ENCODE results near the gene FIGNL2. TPM values are rescaled to one million over a fixed set of nuclear protein-coding genes. Genes with fewer than 3 reads are reported as not detected.

The FIGNL2 gene
- polyA plus RNA-seq, 1 donor (not counting 4 experiments of a cell fraction or from before 2014, with no cell fraction given), result not detected

DNA sequence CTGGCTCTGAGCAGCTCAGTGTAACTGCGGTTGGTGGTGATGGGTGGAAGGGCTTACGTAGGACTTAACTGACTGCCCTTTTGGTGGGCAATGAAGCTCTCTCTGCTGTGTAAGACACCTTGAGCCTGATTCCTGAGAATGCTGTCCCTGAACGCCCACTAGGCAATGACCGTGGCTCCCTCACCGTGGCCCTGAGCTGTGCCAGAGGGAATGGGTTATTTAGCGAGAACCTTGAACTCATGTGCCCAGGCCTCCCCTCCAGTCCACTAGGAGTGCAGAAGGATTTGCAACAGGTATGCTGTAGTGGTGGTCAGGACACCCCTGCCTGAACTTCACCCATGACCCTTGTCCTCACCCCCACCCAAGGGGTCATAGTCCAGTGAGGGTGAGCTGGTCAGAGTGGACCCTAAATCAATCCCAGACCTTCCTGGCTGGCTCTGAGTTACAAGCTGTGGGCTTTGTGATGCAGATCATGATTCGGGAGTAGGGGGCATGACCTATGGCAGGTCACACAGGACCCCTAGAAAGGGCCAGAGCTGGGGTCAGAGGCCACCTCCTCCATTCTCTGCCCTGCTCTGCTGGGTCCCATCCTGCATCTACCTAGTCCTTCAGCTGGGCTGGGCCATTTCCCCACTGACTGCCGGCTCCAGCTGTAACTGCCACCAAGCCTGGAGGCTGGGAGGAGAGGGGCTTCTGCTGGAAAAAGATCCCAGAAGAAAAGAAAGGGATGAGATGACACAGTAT is 24.9 kb upstream of the FIGNL2 start:
- Histone ChIP-seq H3K4me3 (ENCODE audit: control insufficient read depth in 2 of 3, extremely low read depth in 1 of 3, insufficient read depth in 2 of 3, low read depth in 1 of 3, low read length in 3 of 3) (no peak overlapping the region), H3K36me3 (ENCODE audit: control insufficient read depth in 2 of 2, extremely low read depth in 1 of 2, insufficient read depth in 2 of 2, low read length in 2 of 2) (no peaks in the 10 kb centered on the region), H3K79me2 (ENCODE audit: control insufficient read depth, insufficient read depth, low read length) (no peaks in the 10 kb centered on the region), H3K27me3 (ENCODE audit: control insufficient read depth, extremely low read depth, insufficient read depth, low read length) (peaks cover 31% of the 10 kb centered on the region), H3K9me3 (ENCODE audit: control insufficient read depth, low read depth, low read length) (no peaks in the 10 kb centered on the region), H3K9ac (ENCODE audit: control insufficient read depth, extremely low read depth, insufficient read depth, low read length) (no peak overlapping the region), H3K4me2 (ENCODE audit: control insufficient read depth, extremely low read depth, insufficient read depth, low read depth, low read length) (no peak overlapping the region), H3K4me1 (ENCODE audit: control insufficient read depth, extremely low read depth, insufficient read depth, low read length) (no peaks in the 10 kb centered on the region), H3K9me1 (ENCODE audit: control insufficient read depth, extremely low read depth, insufficient read depth, low read length) (no peaks in the 10 kb centered on the region), H3K27ac (ENCODE audit: control insufficient read depth, insufficient read depth, low read length) (no peak overlapping the region), H2AFZ (ENCODE audit: control insufficient read depth, low read length) (no peak overlapping the region), H4K20me1 (ENCODE audit: control insufficient read depth, extremely low read depth, insufficient read depth, low read length) (no peaks in the 10 kb centered on the region)
- DNase-seq (ENCODE audit: low read depth, low spot score) (no peak), FAIRE-seq (no peak)
- no peak for TF ChIP-seq EZH2 (IDR thresholded peaks at IDR 0.05; ENCODE audit: low read length)
- no peak for TF ChIP-seq CTCF (optimal IDR thresholded peaks at IDR 0.05 in 1 of 3, IDR thresholded peaks at IDR 0.05 in 1 of 3, conservative IDR thresholded peaks at IDR 0.05 in 1 of 3; ENCODE audit: extremely low read depth in 1 of 3, insufficient read depth in 2 of 3, low read length in 3 of 3)
- dilution Hi-C loops (cut with MboI; ENCODE audit: extremely low pct_ligation_motif_present, low sequenced_read_pairs), result no loop called here

DNA sequence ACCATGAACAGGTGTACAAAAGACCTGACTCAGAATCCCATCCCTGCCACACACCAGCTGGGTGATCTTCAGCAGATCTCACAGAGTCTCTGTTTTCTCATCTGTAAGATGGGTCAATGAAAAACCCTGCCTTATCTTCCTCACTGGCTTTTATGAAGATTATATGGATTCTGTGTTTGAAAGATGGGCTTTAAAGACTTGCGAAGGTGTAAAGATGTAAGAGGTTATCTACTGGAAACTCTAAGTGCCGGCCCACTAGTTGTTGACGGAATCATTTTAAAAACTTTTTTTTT is 24.1 kb upstream of the FIGNL2 start:
- Histone ChIP-seq H3K4me2 (ENCODE audit: control insufficient read depth, extremely low read depth, insufficient read depth, low read depth, low read length) (no peak overlapping the region), H4K20me1 (ENCODE audit: control insufficient read depth, extremely low read depth, insufficient read depth, low read length) (no peaks in the 10 kb centered on the region), H3K9me1 (ENCODE audit: control insufficient read depth, extremely low read depth, insufficient read depth, low read length) (no peaks in the 10 kb centered on the region), H3K4me3 (ENCODE audit: control insufficient read depth in 2 of 3, extremely low read depth in 1 of 3, insufficient read depth in 2 of 3, low read depth in 1 of 3, low read length in 3 of 3) (no peak overlapping the region), H3K9me3 (ENCODE audit: control insufficient read depth, low read depth, low read length) (no peaks in the 10 kb centered on the region), H3K79me2 (ENCODE audit: control insufficient read depth, insufficient read depth, low read length) (no peaks in the 10 kb centered on the region), H3K4me1 (ENCODE audit: control insufficient read depth, extremely low read depth, insufficient read depth, low read length) (no peaks in the 10 kb centered on the region), H3K27ac (ENCODE audit: control insufficient read depth, insufficient read depth, low read length) (no peak overlapping the region), H3K9ac (ENCODE audit: control insufficient read depth, extremely low read depth, insufficient read depth, low read length) (no peak overlapping the region), H3K36me3 (ENCODE audit: control insufficient read depth in 2 of 2, extremely low read depth in 1 of 2, insufficient read depth in 2 of 2, low read length in 2 of 2) (no peaks in the 10 kb centered on the region), H2AFZ (ENCODE audit: control insufficient read depth, low read length) (no peak overlapping the region), H3K27me3 (ENCODE audit: control insufficient read depth, extremely low read depth, insufficient read depth, low read length) (peaks cover 39% of the 10 kb centered on the region)
- no peak for DNase-seq (ENCODE audit: low read depth, low spot score)
- dilution Hi-C loops (cut with MboI; ENCODE audit: extremely low pct_ligation_motif_present, low sequenced_read_pairs), result no loop called here
- TF ChIP-seq EZH2 (IDR thresholded peaks at IDR 0.05; ENCODE audit: low read length) (no peak), CTCF (optimal IDR thresholded peaks at IDR 0.05 in 1 of 3, IDR thresholded peaks at IDR 0.05 in 1 of 3, conservative IDR thresholded peaks at IDR 0.05 in 1 of 3; ENCODE audit: extremely low read depth in 1 of 3, insufficient read depth in 2 of 3, low read length in 3 of 3) (no peak)
- no peak for FAIRE-seq
